ENCODE measurements around the gene ESYT2.

Gene ESYT2

GRCh38 chr7:158796667-158797066 lies 32.6 kb downstream of the ESYT2 start:
- DNase-seq = no peak

GRCh38 chr7:158795272-158795671 lies 34.0 kb downstream of the ESYT2 start:
- no peak for DNase-seq

GRCh38 chr7:158791107-158791506 lies 38.2 kb downstream of the ESYT2 start:
- DNase-seq = no peak

- no peak for DNase-seq
Observed at GRCh38 chr7:158789842-158790241, 39.5 kb downstream of the ESYT2 start.

GRCh38 chr7:158786898-158787297 lies 42.4 kb downstream of the ESYT2 start:
- no peak for DNase-seq

- no peak for DNase-seq
Observed at GRCh38 chr7:158784270-158784669, 45.0 kb downstream of the ESYT2 start.

GRCh38 chr7:158783595-158783994 lies 45.7 kb downstream of the ESYT2 start:
- DNase-seq = no peak

GRCh38 chr7:158782761-158783401 lies 46.4 kb downstream of the ESYT2 start:
- no peak for DNase-seq

- no peak for DNase-seq
Observed at GRCh38 chr7:158781974-158782664, 47.2 kb downstream of the ESYT2 start.

GRCh38 chr7:158781217-158781973 lies 47.9 kb downstream of the ESYT2 start:
- no peak for DNase-seq

- DNase-seq = no peak
Observed at GRCh38 chr7:158779061-158780000, 50.0 kb downstream of the ESYT2 start.

- DNase-seq = no peak
Observed at GRCh38 chr7:158778471-158778870, 50.8 kb downstream of the ESYT2 start.

GRCh38 chr7:158777793-158778192 lies 51.5 kb downstream of the ESYT2 start:
- no peak for DNase-seq

- no peak for DNase-seq
Observed at GRCh38 chr7:158776474-158776873, 52.8 kb downstream of the ESYT2 start.

GRCh38 chr7:158774952-158775351 lies 54.4 kb downstream of the ESYT2 start:
- DNase-seq = no peak

- DNase-seq = no peak
Observed at GRCh38 chr7:158772916-158773315, 56.4 kb downstream of the ESYT2 start.

- no peak for DNase-seq
Observed at GRCh38 chr7:158771213-158771834, 58.0 kb downstream of the ESYT2 start.

GRCh38 chr7:158767707-158768106 lies 61.6 kb downstream of the ESYT2 start:
- no peak for DNase-seq

- DNase-seq = no peak
Observed at GRCh38 chr7:158766570-158767281, 62.6 kb downstream of the ESYT2 start.

- DNase-seq = no peak
Observed at GRCh38 chr7:158765020-158765419, 64.3 kb downstream of the ESYT2 start.

- no peak for DNase-seq
Observed at GRCh38 chr7:158763454-158764033, 65.8 kb downstream of the ESYT2 start.

Measured in NCI-H1930 (cell line).